AG08396 (cell line): ENCODE measurements around the gene SH3D19.
"Not testable (repeated sequence)": the region's sequence is repeated elsewhere in the genome, so short reads cannot be mapped to it uniquely, and the experiment has no call there.

ENCODE experiments used
- DNase-seq: peaks from one replicate; pipeline ENCODE4 v3.0.0; 2012; ENCODE audit warnings: low spot score, mixed read lengths

The SH3D19 gene

GRCh38 chr4:151325111-151325948, at the start of gene SH3D19:
Gene SH3D19 (minus strand): TSS chr4:151325605. CDS start chr4:151325352, 253 bp downstream.
- DNase-seq, result peak; percentile 51

- DNase-seq, result peak; percentile 85
Observed at GRCh38 chr4:151362404-151363164, 37.2 kb upstream of the SH3D19 start.

GRCh38 chr4:151361966-151362365, 36.6 kb upstream of the SH3D19 start:
- DNase-seq, result no peak

- no peak for DNase-seq
Observed at GRCh38 chr4:151361126-151361525, 35.7 kb upstream of the SH3D19 start.

GRCh38 chr4:151359576-151359975, 34.2 kb upstream of the SH3D19 start:
- DNase-seq, result no peak

- no peak for DNase-seq
Observed at GRCh38 chr4:151358266-151358665, 32.9 kb upstream of the SH3D19 start.

GRCh38 chr4:151356510-151356909, 31.1 kb upstream of the SH3D19 start:
- peak; percentile 18 for DNase-seq

- DNase-seq, result no peak
Observed at GRCh38 chr4:151355155-151355554, 29.8 kb upstream of the SH3D19 start.

GRCh38 chr4:151347490-151348235, 22.3 kb upstream of the SH3D19 start:
- DNase-seq, result no peak

- no peak for DNase-seq
Observed at GRCh38 chr4:151344948-151345347, 19.5 kb upstream of the SH3D19 start.

- DNase-seq, result no peak
Observed at GRCh38 chr4:151340751-151341385, 15.5 kb upstream of the SH3D19 start.

GRCh38 chr4:151339467-151339866, 14.1 kb upstream of the SH3D19 start:
- no peak for DNase-seq

GRCh38 chr4:151331276-151332042, 6.1 kb upstream of the SH3D19 start:
- no peak for DNase-seq

GRCh38 chr4:151329217-151330007, 4.0 kb upstream of the SH3D19 start:
- no peak for DNase-seq

- DNase-seq, result no peak
Observed at GRCh38 chr4:151325949-151326246, 493 bp upstream of the SH3D19 start.

GRCh38 chr4:151324752-151325110, 674 bp downstream of the SH3D19 start:
- peak; percentile 60 for DNase-seq

GRCh38 chr4:151324124-151324751, 1.2 kb downstream of the SH3D19 start:
- DNase-seq, result no peak

- no peak for DNase-seq
Observed at GRCh38 chr4:151323667-151324066, 1.7 kb downstream of the SH3D19 start.

- no peak for DNase-seq
Observed at GRCh38 chr4:151322570-151322969, 2.8 kb downstream of the SH3D19 start.

GRCh38 chr4:151322161-151322560, 3.2 kb downstream of the SH3D19 start:
- DNase-seq, result not testable (repeated sequence)
